HFF-Myc (cell line): ENCODE data around the gene NOS1.

ENCODE experiments used
- DNase-seq: peaks from one replicate; pipeline ENCODE4 v3.0.0-alpha.2; 2011; ENCODE audit warnings: low read depth; ENCODE audit errors: extremely low read depth
- H3K4me3 ChIP-seq: replicated peaks from 2 replicates; pipeline ENCODE4 v1.5.1; 2011; ENCODE audit warnings: low read depth, mild to moderate bottlenecking, control low read depth, low read length
- TF ChIP-seq, protein P1 (sequence below): IDR thresholded peaks from 2 replicates; pipeline ENCODE4 v1.5.1; 2012; ENCODE audit warnings: mild to moderate bottlenecking, low read depth, low read length, control low read depth; ENCODE audit errors: missing control alignments

The NOS1 gene

DNA sequence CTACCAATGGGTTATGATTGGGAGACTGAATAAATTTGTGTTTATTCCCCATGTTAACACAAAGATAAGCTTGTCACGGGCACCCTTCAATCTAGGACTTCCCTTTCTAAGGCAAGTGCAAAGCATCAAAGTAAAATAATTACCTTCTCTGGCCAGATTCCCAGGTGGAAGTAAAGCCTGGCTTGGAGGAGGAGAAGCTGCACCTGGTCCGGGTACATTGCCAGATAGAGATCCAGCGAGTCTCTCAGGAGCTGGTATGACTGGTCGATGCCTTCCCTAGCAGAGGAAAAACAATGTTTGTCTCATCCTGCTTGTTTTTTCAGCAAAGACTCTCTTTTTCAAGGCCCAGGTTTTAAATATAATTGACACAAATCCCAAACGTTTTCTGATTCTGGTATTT is 196.1 kb downstream of the NOS1 start:
- TF ChIP-seq, protein P1, sequence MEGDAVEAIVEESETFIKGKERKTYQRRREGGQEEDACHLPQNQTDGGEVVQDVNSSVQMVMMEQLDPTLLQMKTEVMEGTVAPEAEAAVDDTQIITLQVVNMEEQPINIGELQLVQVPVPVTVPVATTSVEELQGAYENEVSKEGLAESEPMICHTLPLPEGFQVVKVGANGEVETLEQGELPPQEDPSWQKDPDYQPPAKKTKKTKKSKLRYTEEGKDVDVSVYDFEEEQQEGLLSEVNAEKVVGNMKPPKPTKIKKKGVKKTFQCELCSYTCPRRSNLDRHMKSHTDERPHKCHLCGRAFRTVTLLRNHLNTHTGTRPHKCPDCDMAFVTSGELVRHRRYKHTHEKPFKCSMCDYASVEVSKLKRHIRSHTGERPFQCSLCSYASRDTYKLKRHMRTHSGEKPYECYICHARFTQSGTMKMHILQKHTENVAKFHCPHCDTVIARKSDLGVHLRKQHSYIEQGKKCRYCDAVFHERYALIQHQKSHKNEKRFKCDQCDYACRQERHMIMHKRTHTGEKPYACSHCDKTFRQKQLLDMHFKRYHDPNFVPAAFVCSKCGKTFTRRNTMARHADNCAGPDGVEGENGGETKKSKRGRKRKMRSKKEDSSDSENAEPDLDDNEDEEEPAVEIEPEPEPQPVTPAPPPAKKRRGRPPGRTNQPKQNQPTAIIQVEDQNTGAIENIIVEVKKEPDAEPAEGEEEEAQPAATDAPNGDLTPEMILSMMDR = no peak
- no peak for DNase-seq
- no peak overlapping the region for H3K4me3 ChIP-seq

DNA sequence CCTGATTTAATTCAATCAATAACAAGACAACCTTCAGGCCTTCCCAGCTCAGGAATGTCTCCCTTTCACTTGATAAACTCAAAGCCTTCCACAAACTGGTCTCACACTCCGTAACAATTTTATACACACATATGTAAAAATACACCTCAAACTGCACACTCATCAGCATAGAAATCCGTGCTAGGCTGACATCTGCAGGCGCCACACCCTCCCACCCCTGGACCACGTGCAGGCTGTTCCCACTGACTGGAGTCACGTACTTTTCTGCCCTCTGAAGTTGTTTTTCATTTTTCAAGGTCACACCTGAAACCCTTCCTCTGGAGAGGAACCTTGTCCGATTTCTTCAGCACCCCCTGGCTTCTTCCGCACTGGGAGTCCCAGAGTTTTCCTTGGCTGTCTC is 198.8 kb downstream of the NOS1 start:
- no peak overlapping the region for H3K4me3 ChIP-seq
- no peak for DNase-seq
- TF ChIP-seq, protein P1 = no peak

DNA sequence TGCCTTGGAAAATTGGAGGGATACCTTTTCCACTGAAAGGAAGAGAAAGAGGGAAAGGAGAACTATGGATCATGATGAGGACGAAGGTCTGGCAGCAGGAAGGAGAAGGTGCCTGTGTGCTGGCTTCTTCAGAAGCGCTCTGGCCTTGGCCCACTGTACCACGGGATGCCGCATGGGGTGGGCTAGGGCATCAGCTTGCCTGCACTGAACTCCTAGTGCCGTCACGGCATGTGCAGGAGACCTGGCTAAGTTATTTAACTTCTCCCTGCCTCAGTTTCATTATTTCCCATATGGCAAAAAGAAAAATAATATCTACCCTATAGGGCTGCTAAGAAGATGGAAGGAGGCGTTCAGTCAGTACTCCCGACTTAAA is 199.3 kb downstream of the NOS1 start:
- TF ChIP-seq, protein P1 = no peak
- DNase-seq = no peak
- no peak overlapping the region for H3K4me3 ChIP-seq

DNA sequence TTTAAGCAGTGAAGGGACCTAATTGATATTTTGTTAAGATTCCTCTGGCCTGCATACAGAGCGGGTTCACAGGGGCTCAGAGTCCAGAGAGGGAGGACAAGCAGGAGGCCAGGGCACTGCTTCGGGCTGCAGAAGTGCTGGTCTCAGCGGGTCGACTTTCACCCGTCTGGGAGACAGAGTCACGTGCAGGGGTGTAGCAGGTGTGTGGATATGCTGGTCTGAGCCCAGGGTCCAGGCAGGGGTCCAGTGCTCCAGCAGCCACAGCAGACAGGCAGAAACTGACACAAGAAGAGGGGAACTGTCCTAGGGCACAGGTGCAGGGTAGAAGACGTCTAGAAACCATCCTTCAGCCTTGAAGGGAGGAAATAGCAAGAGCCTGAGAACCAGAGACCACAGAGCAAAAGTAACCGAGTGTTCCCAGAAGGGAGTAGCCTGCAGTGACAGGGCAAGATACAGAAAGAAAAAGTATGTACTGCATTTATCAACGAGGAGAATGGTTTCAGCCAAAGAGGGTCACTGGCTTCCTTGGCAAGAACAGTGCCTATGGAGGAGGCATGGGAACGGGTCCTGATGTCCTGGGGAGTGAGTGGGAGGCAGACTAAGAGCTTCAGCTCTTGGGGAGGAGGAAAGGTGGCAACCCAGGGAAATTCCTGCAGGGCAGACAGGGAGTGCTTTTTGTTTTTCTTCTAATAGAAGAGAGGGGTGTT is 199.8 kb downstream of the NOS1 start:
- no peak for DNase-seq
- TF ChIP-seq, protein P1 = no peak
- H3K4me3 ChIP-seq = no peak overlapping the region

DNA sequence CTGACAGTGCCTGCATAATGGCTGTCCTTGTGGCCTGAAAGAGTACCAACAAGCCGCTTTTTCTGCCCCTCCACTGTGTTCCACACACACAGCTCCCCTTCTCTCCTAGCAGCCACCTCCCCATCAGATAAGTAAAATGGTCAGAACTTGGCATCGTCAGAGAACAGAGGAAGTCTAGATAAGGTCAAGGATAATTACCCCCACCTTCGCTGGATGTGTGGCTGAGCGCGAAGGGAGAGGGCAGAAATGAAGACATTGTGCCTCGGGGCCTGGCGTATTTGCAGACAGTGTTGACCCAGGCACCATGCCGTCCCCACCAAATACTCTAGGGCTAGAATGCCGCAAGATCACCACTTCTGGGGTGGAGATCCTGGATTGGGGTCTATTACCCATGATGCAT is 201.8 kb downstream of the NOS1 start:
- H3K4me3 ChIP-seq = no peak overlapping the region
- TF ChIP-seq, protein P1 = no peak
- DNase-seq = no peak

DNA sequence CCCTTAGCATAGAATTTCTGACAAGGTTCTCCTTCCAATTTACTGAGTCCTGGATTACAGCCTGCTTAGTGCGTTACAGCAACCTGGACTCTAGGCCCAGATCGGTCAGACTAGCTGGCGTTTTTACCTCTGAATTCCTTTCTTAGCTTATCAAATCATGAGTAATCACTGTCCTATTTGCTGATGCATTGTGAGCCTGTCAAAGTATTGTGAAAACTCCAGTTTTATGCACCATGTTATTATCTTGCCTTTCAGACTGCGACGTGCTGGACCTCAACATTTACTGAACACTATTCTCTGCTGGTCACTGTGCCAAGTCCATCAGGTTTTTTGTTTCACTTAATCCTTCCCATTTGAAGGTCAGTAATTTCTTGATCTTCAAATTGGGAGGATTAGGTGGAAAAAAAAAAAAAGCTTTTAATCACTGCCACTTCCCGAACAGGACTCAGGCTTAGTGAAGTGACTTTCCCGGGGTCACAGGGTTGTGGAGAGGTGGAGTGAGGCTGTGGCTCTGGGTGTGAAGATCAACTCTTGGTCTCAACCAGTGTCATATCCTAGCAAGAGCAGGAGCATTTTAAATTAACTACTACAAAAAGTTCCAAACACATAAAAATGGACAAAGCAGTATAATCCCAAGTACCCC is 202.4 kb downstream of the NOS1 start:
- no peak for DNase-seq
- H3K4me3 ChIP-seq = no peak overlapping the region
- TF ChIP-seq, protein P1 = no peak
